ENCODE measurements around the gene BDKRB2.

Gene BDKRB2

DNA sequence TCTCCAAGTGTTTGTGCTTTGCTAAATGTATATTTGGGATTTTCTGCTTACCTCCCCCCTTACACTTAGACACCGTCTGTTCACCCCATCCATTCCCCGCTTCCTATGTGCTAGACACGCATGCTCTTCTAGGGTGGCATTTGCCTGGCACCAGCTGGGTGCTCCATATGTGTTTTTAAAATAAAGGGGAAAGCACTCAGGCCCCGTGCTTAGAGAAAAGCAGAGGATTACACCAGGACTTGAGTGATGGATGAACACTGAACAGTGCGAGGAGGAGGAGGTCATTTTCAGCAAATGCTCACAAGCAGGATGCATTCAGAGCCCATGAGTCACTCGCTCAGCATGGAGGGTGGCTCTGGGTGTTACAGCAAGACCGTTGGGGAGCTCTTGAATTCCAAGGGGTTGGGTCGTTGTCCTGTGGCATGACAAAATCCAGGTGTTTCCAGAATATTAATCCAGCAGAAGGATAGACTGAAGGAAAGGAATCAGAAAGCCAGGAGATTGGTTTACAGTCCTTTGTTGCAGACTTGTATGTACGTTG lies 48.4 kb downstream of the BDKRB2 start:
- TF ChIP-seq, protein P1, sequence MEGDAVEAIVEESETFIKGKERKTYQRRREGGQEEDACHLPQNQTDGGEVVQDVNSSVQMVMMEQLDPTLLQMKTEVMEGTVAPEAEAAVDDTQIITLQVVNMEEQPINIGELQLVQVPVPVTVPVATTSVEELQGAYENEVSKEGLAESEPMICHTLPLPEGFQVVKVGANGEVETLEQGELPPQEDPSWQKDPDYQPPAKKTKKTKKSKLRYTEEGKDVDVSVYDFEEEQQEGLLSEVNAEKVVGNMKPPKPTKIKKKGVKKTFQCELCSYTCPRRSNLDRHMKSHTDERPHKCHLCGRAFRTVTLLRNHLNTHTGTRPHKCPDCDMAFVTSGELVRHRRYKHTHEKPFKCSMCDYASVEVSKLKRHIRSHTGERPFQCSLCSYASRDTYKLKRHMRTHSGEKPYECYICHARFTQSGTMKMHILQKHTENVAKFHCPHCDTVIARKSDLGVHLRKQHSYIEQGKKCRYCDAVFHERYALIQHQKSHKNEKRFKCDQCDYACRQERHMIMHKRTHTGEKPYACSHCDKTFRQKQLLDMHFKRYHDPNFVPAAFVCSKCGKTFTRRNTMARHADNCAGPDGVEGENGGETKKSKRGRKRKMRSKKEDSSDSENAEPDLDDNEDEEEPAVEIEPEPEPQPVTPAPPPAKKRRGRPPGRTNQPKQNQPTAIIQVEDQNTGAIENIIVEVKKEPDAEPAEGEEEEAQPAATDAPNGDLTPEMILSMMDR (IDR thresholded peaks at IDR 0.05; ENCODE audit: insufficient read depth, missing control alignments): no peak
- FAIRE-seq (no peak), DNase-seq (ENCODE audit: insufficient read length, low spot score) (no peak)

DNA sequence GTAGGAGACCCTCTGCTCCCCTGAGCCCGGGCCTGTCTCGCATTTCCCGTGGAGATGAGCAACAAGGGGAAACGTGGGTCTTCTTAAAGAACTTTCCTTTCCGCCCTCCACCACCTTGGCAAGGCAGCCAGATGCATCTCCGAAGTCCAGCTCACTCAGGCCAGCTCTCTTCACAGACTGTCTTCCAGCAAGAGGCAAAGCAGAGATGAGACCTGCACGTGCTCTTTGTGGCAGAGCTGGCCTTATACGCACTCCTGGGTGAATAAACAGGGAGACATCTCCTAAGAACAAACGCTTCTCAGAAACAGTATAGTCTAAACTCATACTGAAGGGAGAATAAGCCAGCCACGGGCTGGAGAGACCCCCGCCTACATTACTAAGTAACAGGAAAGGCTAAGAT lies 50.0 kb downstream of the BDKRB2 start:
- TF ChIP-seq, protein P1 (IDR thresholded peaks at IDR 0.05; ENCODE audit: insufficient read depth, missing control alignments): no peak

DNA sequence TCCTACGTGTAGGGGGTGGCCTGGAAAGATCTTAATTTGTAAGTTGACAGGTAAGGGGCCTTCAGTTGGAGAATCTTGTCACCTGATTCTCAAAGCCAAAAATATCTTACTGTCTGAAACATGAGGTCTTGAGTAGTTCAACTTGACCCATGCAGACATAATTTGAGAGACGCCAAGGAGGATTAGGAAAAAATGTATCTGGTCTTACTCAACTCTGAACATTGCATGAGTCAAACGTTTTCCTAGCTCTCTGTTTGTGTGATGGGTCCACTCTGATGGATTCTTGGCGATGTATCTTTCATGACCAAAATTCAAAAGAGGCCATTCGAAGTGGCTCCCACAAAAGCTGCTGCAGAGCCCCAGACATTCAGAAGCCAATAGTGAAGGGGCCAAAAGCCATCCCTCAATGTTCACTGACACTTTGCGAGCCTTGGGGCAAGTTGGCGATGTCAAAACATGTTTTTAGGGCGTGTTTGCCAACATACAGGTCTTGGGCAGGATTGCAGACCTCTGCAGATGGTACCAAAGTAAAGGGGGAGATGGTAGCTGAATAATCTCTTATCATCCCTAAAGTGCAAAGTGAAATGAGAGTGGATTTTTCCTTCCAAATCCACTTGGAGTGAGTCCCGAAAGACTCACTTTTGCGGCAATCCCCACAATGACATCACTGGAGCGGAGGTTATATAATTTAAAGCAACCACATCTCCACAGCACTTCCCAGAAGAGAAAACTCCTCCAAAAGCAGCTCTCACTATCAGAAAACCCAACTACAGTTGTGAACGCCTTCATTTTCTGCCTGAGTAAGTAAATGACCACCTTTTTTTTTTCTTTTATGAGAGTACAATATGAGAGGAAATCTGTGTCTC lies 51.1 kb downstream of the BDKRB2 start, which contains the start of gene BDKRB1:
Gene BDKRB1, plus strand, starts transcription at position 710 of the 866 bp plus-strand sequence. CDS start 7,473 bp downstream, outside the sequence.
- FAIRE-seq (no peak), DNase-seq (ENCODE audit: insufficient read length, low spot score) (no peak)

More for the DNA sequence above, 50.0 kb downstream of the BDKRB2 start:
- FAIRE-seq (no peak), DNase-seq (ENCODE audit: insufficient read length, low spot score) (no peak)

DNA sequence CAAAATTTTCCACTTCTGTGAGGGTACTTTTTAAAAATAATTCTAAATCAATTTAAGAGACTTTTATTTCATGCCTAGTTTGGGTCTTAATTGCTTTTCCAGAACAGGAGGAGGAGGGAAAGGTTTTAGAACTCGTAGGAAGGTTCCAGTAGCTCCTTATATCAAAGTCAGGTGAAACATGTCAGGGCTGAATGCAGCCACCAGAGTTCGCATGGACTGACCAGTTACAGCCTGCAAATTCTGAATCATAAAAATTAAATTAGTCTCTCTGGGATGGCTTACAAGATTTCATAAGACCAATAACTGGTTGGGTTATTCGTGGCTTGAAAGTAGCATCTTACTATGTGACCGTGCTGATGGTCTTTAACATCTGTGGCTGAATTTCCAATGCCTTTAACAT lies 51.8 kb downstream of the BDKRB2 start:
- FAIRE-seq: no peak
- TF ChIP-seq, protein P1 (IDR thresholded peaks at IDR 0.05; ENCODE audit: insufficient read depth, missing control alignments): no peak
- no peak for DNase-seq (ENCODE audit: insufficient read length, low spot score)

More for the DNA sequence above, 51.1 kb downstream of the BDKRB2 start, which contains the start of gene BDKRB1:
- TF ChIP-seq, protein P1 (IDR thresholded peaks at IDR 0.05; ENCODE audit: insufficient read depth, missing control alignments): no peak

DNA sequence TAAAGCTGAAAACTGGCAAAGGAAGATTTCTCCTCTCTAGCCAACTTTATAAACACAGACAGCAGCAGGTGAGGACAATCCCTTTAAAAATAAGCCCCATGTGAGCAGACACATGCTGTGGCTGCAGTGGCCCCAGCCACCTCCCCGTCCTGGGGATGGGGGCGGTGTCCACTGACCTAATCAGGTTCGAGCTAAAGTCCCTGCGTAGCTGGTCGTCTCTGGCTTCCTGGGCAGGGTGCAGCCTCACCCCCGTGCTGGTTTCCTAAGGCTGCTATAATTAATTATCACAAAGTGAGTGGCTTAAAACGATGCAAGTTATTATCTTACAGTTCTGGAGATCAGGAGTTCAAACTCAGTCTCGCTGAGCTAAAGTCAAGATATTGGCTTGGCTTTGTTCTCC lies 52.4 kb downstream of the BDKRB2 start:
- no peak for DNase-seq (ENCODE audit: insufficient read length, low spot score)
- no peak for FAIRE-seq
- TF ChIP-seq, protein P1 (IDR thresholded peaks at IDR 0.05; ENCODE audit: insufficient read depth, missing control alignments): no peak

DNA sequence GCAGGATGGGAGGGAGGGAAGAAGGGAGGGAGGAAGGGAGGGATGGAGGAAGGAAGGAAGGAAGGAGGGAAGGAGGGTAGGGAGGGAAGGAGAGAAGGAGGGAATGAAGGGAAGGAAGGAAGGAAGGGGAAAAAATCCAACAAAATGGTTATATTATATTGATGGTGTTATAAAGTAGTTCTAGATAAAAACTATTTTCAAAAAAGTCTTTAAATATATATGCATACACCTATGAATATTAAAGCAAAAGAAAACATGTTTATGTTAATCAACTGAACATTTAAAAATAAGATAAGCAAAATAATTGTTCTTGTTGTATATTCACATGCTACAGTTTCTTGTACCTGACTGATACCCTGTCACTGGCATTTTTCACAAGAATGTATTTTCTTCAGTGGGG lies 53.3 kb downstream of the BDKRB2 start:
- FAIRE-seq: no peak
- DNase-seq (ENCODE audit: insufficient read length, low spot score): no peak
- TF ChIP-seq, protein P1 (IDR thresholded peaks at IDR 0.05; ENCODE audit: insufficient read depth, missing control alignments): no peak
